ENCODE measurements around the gene CRIP2.

CRIP2 gene

GRCh38 chr14:105499256-105500035 lies 24.8 kb downstream of the CRIP2 start:
- TF ChIP-seq NFRKB (IDR thresholded peaks at IDR 0.05) = no peak
- no peak for DNase-seq (ENCODE audit: extremely low spot score)
- POLR2A ChIA-PET = no interaction called here
- CTCF ChIA-PET = interaction anchor here (1.2 to 1.3 kb wide), 2 partner anchors 19 to 29 kb away, joined by 5 read pairs; no protein-coding TSS in a partner anchor

- ChIA-PET CTCF (interaction anchor here (1.2 kb wide), 1 partner anchor 20 kb away, joined by 5 read pairs; no protein-coding TSS in a partner anchor), POLR2A (interaction anchor here (1.0 kb wide), 1 partner anchor 10 kb away, joined by 4 read pairs; no protein-coding TSS in a partner anchor)
- no peak for DNase-seq (ENCODE audit: extremely low spot score)
- TF ChIP-seq LEF1 (IDR thresholded peaks at IDR 0.05; ENCODE audit: borderline replicate concordance) (no peak), ARNT (IDR thresholded peaks at IDR 0.05) (no peak), ZNF384 (IDR thresholded peaks at IDR 0.05) (no peak), NFRKB (IDR thresholded peaks at IDR 0.05) (no peak), TARDBP (IDR thresholded peaks at IDR 0.05) (no peak), SUZ12 (IDR thresholded peaks at IDR 0.05) (no peak), CTBP1 (IDR thresholded peaks at IDR 0.05; ENCODE audit: borderline replicate concordance) (no peak), FOXA1 (IDR thresholded peaks at IDR 0.05) (no peak), ELF4 (IDR thresholded peaks at IDR 0.05) (no peak), HDGF (IDR thresholded peaks at IDR 0.05; ENCODE audit: borderline replicate concordance) (no peak), PKNOX1 (IDR thresholded peaks at IDR 0.05) (no peak), FOXM1 (IDR thresholded peaks at IDR 0.05; ENCODE audit: borderline replicate concordance) (no peak), SP1 (IDR thresholded peaks at IDR 0.05) (no peak), L3MBTL2 (conservative IDR thresholded peaks at IDR 0.05) (no peak), BHLHE40 (IDR thresholded peaks at IDR 0.05; ENCODE audit: borderline replicate concordance) (no peak), FOXK2 (IDR thresholded peaks at IDR 0.05) (no peak)
Measured at GRCh38 chr14:105500036-105500725, 25.6 kb downstream of the CRIP2 start.

- CTCF ChIA-PET = no interaction called here
- no peak for DNase-seq (ENCODE audit: extremely low spot score)
- POLR2A ChIA-PET = interaction anchor here (1.0 kb wide), 1 partner anchor 11 kb away, joined by 4 read pairs; no protein-coding TSS in a partner anchor
- TF ChIP-seq FOXA1 (IDR thresholded peaks at IDR 0.05) (no peak), SUZ12 (IDR thresholded peaks at IDR 0.05) (no peak), ZNF384 (IDR thresholded peaks at IDR 0.05) (no peak), CTBP1 (IDR thresholded peaks at IDR 0.05; ENCODE audit: borderline replicate concordance) (no peak), FOXM1 (IDR thresholded peaks at IDR 0.05; ENCODE audit: borderline replicate concordance) (no peak), HDGF (IDR thresholded peaks at IDR 0.05; ENCODE audit: borderline replicate concordance) (no peak), TARDBP (IDR thresholded peaks at IDR 0.05) (no peak)
Measured at GRCh38 chr14:105500726-105501101, 26.1 kb downstream of the CRIP2 start.

- no peak for DNase-seq (ENCODE audit: extremely low spot score)
- ChIA-PET POLR2A (interaction anchor here (0.7 to 1.3 kb wide), 2 partner anchors 9 to 411 kb away, joined by 3 to 4 read pairs; no protein-coding TSS in a partner anchor), CTCF (interaction anchor here (0.6 to 2.3 kb wide), 2 partner anchors 12 to 394 kb away, joined by 4 to 5 read pairs; no protein-coding TSS in a partner anchor)
- no peak for TF ChIP-seq SUZ12 (IDR thresholded peaks at IDR 0.05)
- no peak for TF ChIP-seq LEF1 (IDR thresholded peaks at IDR 0.05; ENCODE audit: borderline replicate concordance)
- no peak for TF ChIP-seq TARDBP (IDR thresholded peaks at IDR 0.05)
- TF ChIP-seq PKNOX1 (IDR thresholded peaks at IDR 0.05) = no peak
- TF ChIP-seq BHLHE40 (IDR thresholded peaks at IDR 0.05; ENCODE audit: borderline replicate concordance) = no peak
- TF ChIP-seq NFRKB (IDR thresholded peaks at IDR 0.05) = no peak
- TF ChIP-seq ARNT (IDR thresholded peaks at IDR 0.05) = no peak
- no peak for TF ChIP-seq L3MBTL2 (conservative IDR thresholded peaks at IDR 0.05)
Measured at GRCh38 chr14:105501504-105502291, 27.1 kb downstream of the CRIP2 start.

GRCh38 chr14:105502446-105503295 lies 28.1 kb downstream of the CRIP2 start:
- TF ChIP-seq LEF1 (IDR thresholded peaks at IDR 0.05; ENCODE audit: borderline replicate concordance) (no peak), TARDBP (IDR thresholded peaks at IDR 0.05) (no peak), L3MBTL2 (conservative IDR thresholded peaks at IDR 0.05) (no peak), CTBP1 (IDR thresholded peaks at IDR 0.05; ENCODE audit: borderline replicate concordance) (no peak), ARNT (IDR thresholded peaks at IDR 0.05) (no peak), PKNOX1 (IDR thresholded peaks at IDR 0.05) (no peak), ZNF384 (IDR thresholded peaks at IDR 0.05) (no peak), SUZ12 (IDR thresholded peaks at IDR 0.05) (no peak), HDGF (IDR thresholded peaks at IDR 0.05; ENCODE audit: borderline replicate concordance) (no peak), FOXM1 (IDR thresholded peaks at IDR 0.05; ENCODE audit: borderline replicate concordance) (no peak), FOXK2 (IDR thresholded peaks at IDR 0.05) (no peak), BHLHE40 (IDR thresholded peaks at IDR 0.05; ENCODE audit: borderline replicate concordance) (no peak), FOXA1 (IDR thresholded peaks at IDR 0.05) (no peak), NFRKB (IDR thresholded peaks at IDR 0.05) (no peak), SP1 (IDR thresholded peaks at IDR 0.05) (no peak)
- no peak for DNase-seq (ENCODE audit: extremely low spot score)
- ChIA-PET POLR2A (interaction anchor here (1.3 kb wide), 1 partner anchor 10 kb away, joined by 3 read pairs; no protein-coding TSS in a partner anchor), CTCF (interaction anchor here (1.0 to 2.3 kb wide), 2 partner anchors 13 to 22 kb away, joined by 3 to 5 read pairs; no protein-coding TSS in a partner anchor)

All from HEK293T (cell line).